ENCODE results near the gene LRRC49.

The LRRC49 gene

GRCh38 chr15:70947351-70948335 is 55.0 kb downstream of the LRRC49 start:
- no peak for ATAC-seq
- TF ChIP-seq ISL1 (CRISPR knock-in tag; IDR thresholded peaks at IDR 0.05) = no peak
- no peak for TF ChIP-seq ZNF8 (CRISPR knock-in tag; IDR thresholded peaks at IDR 0.05)
- TF ChIP-seq, protein P1, sequence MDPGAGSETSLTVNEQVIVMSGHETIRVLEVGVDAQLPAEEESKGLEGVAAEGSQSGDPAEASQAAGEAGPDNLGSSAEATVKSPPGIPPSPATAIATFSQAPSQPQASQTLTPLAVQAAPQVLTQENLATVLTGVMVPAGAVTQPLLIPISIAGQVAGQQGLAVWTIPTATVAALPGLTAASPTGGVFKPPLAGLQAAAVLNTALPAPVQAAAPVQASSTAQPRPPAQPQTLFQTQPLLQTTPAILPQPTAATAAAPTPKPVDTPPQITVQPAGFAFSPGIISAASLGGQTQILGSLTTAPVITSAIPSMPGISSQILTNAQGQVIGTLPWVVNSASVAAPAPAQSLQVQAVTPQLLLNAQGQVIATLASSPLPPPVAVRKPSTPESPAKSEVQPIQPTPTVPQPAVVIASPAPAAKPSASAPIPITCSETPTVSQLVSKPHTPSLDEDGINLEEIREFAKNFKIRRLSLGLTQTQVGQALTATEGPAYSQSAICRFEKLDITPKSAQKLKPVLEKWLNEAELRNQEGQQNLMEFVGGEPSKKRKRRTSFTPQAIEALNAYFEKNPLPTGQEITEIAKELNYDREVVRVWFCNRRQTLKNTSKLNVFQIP (CRISPR knock-in tag; IDR thresholded peaks at IDR 0.05; ENCODE audit: borderline replicate concordance, low read depth) = no peak
- TF ChIP-seq, protein P2, sequence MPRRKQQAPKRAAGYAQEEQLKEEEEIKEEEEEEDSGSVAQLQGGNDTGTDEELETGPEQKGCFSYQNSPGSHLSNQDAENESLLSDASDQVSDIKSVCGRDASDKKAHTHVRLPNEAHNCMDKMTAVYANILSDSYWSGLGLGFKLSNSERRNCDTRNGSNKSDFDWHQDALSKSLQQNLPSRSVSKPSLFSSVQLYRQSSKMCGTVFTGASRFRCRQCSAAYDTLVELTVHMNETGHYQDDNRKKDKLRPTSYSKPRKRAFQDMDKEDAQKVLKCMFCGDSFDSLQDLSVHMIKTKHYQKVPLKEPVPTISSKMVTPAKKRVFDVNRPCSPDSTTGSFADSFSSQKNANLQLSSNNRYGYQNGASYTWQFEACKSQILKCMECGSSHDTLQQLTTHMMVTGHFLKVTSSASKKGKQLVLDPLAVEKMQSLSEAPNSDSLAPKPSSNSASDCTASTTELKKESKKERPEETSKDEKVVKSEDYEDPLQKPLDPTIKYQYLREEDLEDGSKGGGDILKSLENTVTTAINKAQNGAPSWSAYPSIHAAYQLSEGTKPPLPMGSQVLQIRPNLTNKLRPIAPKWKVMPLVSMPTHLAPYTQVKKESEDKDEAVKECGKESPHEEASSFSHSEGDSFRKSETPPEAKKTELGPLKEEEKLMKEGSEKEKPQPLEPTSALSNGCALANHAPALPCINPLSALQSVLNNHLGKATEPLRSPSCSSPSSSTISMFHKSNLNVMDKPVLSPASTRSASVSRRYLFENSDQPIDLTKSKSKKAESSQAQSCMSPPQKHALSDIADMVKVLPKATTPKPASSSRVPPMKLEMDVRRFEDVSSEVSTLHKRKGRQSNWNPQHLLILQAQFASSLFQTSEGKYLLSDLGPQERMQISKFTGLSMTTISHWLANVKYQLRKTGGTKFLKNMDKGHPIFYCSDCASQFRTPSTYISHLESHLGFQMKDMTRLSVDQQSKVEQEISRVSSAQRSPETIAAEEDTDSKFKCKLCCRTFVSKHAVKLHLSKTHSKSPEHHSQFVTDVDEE (CRISPR knock-in tag; IDR thresholded peaks at IDR 0.05) = no peak

GRCh38 chr15:70950953-70951352 is 58.3 kb downstream of the LRRC49 start:
- no peak for ATAC-seq
- TF ChIP-seq SNAI2 (CRISPR knock-in tag; IDR thresholded peaks at IDR 0.05) (no peak), ZFP3 (CRISPR knock-in tag; IDR thresholded peaks at IDR 0.05) (no peak), ZNF70 (CRISPR knock-in tag; IDR thresholded peaks at IDR 0.05) (no peak)
- TF ChIP-seq, protein P2 (CRISPR knock-in tag; IDR thresholded peaks at IDR 0.05) = no peak

- TF ChIP-seq GLIS3 (CRISPR knock-in tag; IDR thresholded peaks at IDR 0.05) (no peak), CSDC2 (CRISPR knock-in tag; IDR thresholded peaks at IDR 0.05) (no peak)
- no peak for ATAC-seq
Measured at GRCh38 chr15:70954171-70954570, 61.5 kb downstream of the LRRC49 start.

DNA sequence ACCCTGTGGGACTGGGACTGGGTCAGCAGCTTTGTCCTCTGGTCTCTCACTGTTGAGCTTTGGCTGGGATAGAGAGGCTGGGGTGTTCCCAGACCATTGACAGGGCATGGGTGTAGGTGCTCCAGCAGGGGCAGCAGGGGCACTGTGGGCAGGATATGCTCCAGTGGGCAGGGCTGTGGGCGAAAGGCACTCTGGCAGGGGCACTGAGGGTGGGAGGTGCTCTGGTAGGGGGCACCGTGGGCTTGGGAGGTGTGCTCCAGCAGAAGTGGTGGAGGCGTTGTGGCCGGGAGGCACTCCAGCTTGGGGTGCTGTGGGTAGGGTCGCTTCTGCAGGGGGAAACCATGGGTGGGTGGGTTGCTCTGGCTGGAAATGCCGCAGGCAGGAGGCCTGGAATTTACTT is 62.1 kb downstream of the LRRC49 start:
- no peak for ATAC-seq
- TF ChIP-seq GLIS3 (CRISPR knock-in tag; IDR thresholded peaks at IDR 0.05) (no peak), ESRRG (CRISPR knock-in tag; IDR thresholded peaks at IDR 0.05) (no peak), ZNF8 (CRISPR knock-in tag; IDR thresholded peaks at IDR 0.05) (no peak), TCF4 (CRISPR knock-in tag; IDR thresholded peaks at IDR 0.05; ENCODE audit: borderline replicate concordance) (no peak), ZNF70 (CRISPR knock-in tag; IDR thresholded peaks at IDR 0.05) (no peak), ISL1 (CRISPR knock-in tag; IDR thresholded peaks at IDR 0.05) (no peak), ZNF565 (CRISPR knock-in tag; conservative IDR thresholded peaks at IDR 0.05; ENCODE audit: low read depth) (no peak)
- TF ChIP-seq, protein P1 (CRISPR knock-in tag; IDR thresholded peaks at IDR 0.05; ENCODE audit: borderline replicate concordance, low read depth) = no peak
- TF ChIP-seq, protein P3, sequence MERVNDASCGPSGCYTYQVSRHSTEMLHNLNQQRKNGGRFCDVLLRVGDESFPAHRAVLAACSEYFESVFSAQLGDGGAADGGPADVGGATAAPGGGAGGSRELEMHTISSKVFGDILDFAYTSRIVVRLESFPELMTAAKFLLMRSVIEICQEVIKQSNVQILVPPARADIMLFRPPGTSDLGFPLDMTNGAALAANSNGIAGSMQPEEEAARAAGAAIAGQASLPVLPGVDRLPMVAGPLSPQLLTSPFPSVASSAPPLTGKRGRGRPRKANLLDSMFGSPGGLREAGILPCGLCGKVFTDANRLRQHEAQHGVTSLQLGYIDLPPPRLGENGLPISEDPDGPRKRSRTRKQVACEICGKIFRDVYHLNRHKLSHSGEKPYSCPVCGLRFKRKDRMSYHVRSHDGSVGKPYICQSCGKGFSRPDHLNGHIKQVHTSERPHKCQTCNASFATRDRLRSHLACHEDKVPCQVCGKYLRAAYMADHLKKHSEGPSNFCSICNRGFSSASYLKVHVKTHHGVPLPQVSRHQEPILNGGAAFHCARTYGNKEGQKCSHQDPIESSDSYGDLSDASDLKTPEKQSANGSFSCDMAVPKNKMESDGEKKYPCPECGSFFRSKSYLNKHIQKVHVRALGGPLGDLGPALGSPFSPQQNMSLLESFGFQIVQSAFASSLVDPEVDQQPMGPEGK (CRISPR knock-in tag; IDR thresholded peaks at IDR 0.05; ENCODE audit: borderline replicate concordance) = no peak
